Esophagus muscularis mucosa (tissue), 4 donors: ENCODE data around the gene ERF.

Experiments
- EP300 ChIP-seq: sonication (generic); formaldehyde crosslinking; IDR thresholded peaks from one replicate; pipeline ENCODE4 v1.6.1; 2017; ENCODE audit warnings: antibody characterized with exemption
- POLR2A ChIP-seq: fragments of 450-650 bp; IDR thresholded peaks from one replicate; pipeline ENCODE4 v1.6.1; 2017; ENCODE audit warnings: antibody characterized with exemption, moderate library complexity, mild to moderate bottlenecking, low read depth
- POLR2AphosphoS5 ChIP-seq, 2 donors: sonication (generic); formaldehyde crosslinking; IDR thresholded peaks; one replicate each; pipeline ENCODE4 v1.6.1; 2017; ENCODE audit warnings: antibody characterized with exemption in 2 of 2
- TF ChIP-seq, protein P1 (sequence below), 3 experiments: fragments of 200-600 bp in 2 of 3; fragments of 450-650 bp in 1 of 3; sonication (generic) in 2 of 3; IDR thresholded peaks; one replicate each; pipeline ENCODE4 v1.5.1; 2017 to 2019; ENCODE audit warnings: antibody characterized with exemption in 3 of 3, mild to moderate bottlenecking in 2 of 3, moderate library complexity in 1 of 3

DNA sequence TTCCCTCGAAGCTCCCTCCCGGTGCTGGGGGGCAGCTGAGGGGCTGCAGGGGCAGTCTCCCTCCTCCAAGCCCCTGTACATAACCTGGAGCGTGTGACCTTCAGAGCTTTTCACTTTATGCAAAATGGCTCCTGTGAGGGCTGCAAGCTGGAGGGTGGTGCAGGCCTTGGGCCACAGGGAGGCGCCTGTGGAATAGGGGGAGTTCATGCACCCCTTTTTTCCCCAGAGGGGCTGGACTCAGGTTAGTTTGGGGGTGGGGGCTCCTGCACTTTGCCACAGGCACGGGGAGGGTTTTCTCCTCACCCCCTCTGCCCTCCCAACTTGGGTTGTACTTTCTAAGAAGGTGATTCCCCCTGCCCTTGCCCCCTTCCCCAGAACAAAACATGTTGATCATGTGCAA is 40.4 kb upstream of the ERF start:
- TF ChIP-seq, protein P1, sequence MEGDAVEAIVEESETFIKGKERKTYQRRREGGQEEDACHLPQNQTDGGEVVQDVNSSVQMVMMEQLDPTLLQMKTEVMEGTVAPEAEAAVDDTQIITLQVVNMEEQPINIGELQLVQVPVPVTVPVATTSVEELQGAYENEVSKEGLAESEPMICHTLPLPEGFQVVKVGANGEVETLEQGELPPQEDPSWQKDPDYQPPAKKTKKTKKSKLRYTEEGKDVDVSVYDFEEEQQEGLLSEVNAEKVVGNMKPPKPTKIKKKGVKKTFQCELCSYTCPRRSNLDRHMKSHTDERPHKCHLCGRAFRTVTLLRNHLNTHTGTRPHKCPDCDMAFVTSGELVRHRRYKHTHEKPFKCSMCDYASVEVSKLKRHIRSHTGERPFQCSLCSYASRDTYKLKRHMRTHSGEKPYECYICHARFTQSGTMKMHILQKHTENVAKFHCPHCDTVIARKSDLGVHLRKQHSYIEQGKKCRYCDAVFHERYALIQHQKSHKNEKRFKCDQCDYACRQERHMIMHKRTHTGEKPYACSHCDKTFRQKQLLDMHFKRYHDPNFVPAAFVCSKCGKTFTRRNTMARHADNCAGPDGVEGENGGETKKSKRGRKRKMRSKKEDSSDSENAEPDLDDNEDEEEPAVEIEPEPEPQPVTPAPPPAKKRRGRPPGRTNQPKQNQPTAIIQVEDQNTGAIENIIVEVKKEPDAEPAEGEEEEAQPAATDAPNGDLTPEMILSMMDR (IDR thresholded peaks at IDR 0.05): no peak
- TF ChIP-seq POLR2AphosphoS5 (IDR thresholded peaks at IDR 0.05) (no peak), POLR2A (no peak), EP300 (no peak)
